Measurements from ENCODE around the gene SH3BGRL.
"Not testable (repeated sequence)": the region's sequence is repeated elsewhere in the genome, so short reads cannot be mapped to it uniquely, and the experiment has no call there.

The SH3BGRL gene

GRCh38 chrX:81338924-81339323 is 137.0 kb downstream of the SH3BGRL start:
- DNase-seq (ENCODE audit: low read depth), result no peak
- TF ChIP-seq CTCF (IDR thresholded peaks at IDR 0.05; ENCODE audit: low read depth, low read length) (no peak), POLR2A (IDR thresholded peaks at IDR 0.05; ENCODE audit: extremely low read depth, insufficient read length) (no peak), MYC (IDR thresholded peaks at IDR 0.05; ENCODE audit: low read depth, low read length) (no peak), MAX (IDR thresholded peaks at IDR 0.05; ENCODE audit: low read depth, low read length) (no peak)
- H3K4me3 ChIP-seq (ENCODE audit: low read depth, low read length), result no peak overlapping the region

- not testable (repeated sequence) for H3K4me3 ChIP-seq (ENCODE audit: low read depth, low read length); DNase-seq (ENCODE audit: low read depth)
Measured at GRCh38 chrX:81345296-81345695, 143.4 kb downstream of the SH3BGRL start.
